Activated naive CD8-positive, alpha-beta T cell treated with anti-CD3 and anti-CD28 coated beads, Interleukin-2, amount 10 ng/mL, durations not matched to agents 7 days and 5 days (primary cell): ENCODE data around the gene ACYP1. TPM values are rescaled to one million over a fixed set of nuclear protein-coding genes. Genes with fewer than 3 reads are reported as not detected.
A peak's percentile ranks its signal among the peaks of the same experiment; 100 is the strongest.
"Not testable (repeated sequence)": the region's sequence is repeated elsewhere in the genome, so short reads cannot be mapped to it uniquely, and the experiment has no call there.

Experiments used
- ATAC-seq: fragments of 150-1000 bp; cut with Tn5 transposase; one replicate; pipeline ENCODE4 v1.10.0; 2021; ENCODE audit warnings: low read depth, moderate library complexity
- POLR2A ChIA-PET: fragments of 350-600 bp; sonication (Branson Sonifier 250); formaldehyde crosslinking; loops from one replicate; lab custom pipeline; 2021; ENCODE audit warnings: antibody characterized with exemption; lab: Charles Lee
- DNase-seq: peaks from one replicate; pipeline ENCODE4 v3.0.0; 2021
- H3K27ac Mint-ChIP-seq: one replicate; pipeline ENCODE4 v1.8.0; 2022; ENCODE audit warnings: mild to moderate bottlenecking, mixed read lengths
- H3K27me3 Mint-ChIP-seq: one replicate; pipeline ENCODE4 v1.8.0; 2022; ENCODE audit warnings: mild to moderate bottlenecking, moderate library complexity, mixed read lengths
- H3K36me3 Mint-ChIP-seq: one replicate; pipeline ENCODE4 v1.8.0; 2021; ENCODE audit warnings: mild to moderate bottlenecking, mixed read lengths
- H3K4me1 Mint-ChIP-seq: one replicate; pipeline ENCODE4 v1.8.0; 2021; ENCODE audit warnings: mixed read lengths
- H3K4me3 Mint-ChIP-seq: one replicate; pipeline ENCODE4 v1.8.0; 2022; ENCODE audit warnings: mild to moderate bottlenecking, moderate library complexity, mixed read lengths
- H3K9me3 Mint-ChIP-seq: one replicate; pipeline ENCODE4 v1.8.0; 2021; ENCODE audit warnings: mixed read lengths
- total RNA-seq, 2 experiments: library from RNA; stranded (reverse); gene quantifications; one replicate each; pipeline ENCODE4 v1.2.3, GENCODE V29; 2021

ACYP1 gene
- total RNA-seq, 2 experiments from 2014 or later: 50.7 to 54.7 TPM

DNA sequence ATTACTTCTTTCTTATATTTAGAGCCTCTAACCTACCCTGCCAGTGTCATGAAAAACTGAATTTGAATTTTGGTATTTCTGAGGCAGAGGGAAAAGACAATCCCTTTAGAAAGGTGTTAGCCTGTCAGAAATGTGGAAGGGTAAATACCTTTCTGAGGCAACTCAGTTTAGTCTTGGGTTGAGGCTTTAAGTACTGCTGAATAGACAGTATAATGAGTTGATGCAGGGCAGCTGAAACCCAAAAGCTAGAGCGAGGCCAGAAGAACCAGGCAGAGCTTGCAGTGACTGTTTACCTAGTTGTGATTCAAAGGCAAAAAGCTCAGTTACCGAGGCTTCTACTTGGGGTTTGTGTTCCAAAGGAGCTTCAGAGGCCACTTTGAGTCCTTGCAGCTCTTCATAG, 24.3 kb upstream of the ACYP1 start:
- H3K36me3 Mint-ChIP-seq: peaks cover 6% of the 10 kb centered on the region
- H3K9me3 Mint-ChIP-seq: no peaks in the 10 kb centered on the region
- POLR2A ChIA-PET: interaction anchor here (1.0 kb wide), 1 partner anchor 227 kb away, joined by 3 read pairs; no protein-coding TSS in a partner anchor
- DNase-seq: no peak
- H3K27me3 Mint-ChIP-seq: no peaks in the 10 kb centered on the region
- no peaks in the 10 kb centered on the region for H3K4me1 Mint-ChIP-seq
- H3K27ac Mint-ChIP-seq: no peak overlapping the region
- no peak overlapping the region for H3K4me3 Mint-ChIP-seq
- ATAC-seq: no peak

DNA sequence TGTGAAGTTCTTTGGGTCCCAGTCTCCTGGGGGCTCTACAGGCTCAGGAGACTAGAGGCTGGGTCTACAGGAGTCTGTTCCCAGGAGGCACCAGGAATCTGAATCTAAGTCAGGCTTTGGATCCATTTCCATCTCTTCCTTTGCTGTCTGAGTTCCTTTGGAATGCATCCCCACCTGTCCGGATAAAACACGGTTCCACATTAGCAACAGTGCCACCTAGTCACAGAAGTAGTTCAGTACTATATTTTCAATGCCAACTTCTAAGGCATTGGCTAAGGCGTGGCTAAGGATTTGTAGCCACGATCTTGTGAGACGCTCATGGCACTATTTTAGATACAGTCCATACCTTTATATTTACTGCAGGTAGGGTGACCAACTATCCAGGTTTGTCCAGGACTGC, 20.7 kb upstream of the ACYP1 start:
- peaks cover 9% of the 10 kb centered on the region for H3K36me3 Mint-ChIP-seq
- no peaks in the 10 kb centered on the region for H3K9me3 Mint-ChIP-seq
- no peaks in the 10 kb centered on the region for H3K4me1 Mint-ChIP-seq
- no peaks in the 10 kb centered on the region for H3K27me3 Mint-ChIP-seq
- no peak overlapping the region for H3K27ac Mint-ChIP-seq
- no peak for DNase-seq
- POLR2A ChIA-PET: no interaction called here
- no peak overlapping the region for H3K4me3 Mint-ChIP-seq
- ATAC-seq: no peak

DNA sequence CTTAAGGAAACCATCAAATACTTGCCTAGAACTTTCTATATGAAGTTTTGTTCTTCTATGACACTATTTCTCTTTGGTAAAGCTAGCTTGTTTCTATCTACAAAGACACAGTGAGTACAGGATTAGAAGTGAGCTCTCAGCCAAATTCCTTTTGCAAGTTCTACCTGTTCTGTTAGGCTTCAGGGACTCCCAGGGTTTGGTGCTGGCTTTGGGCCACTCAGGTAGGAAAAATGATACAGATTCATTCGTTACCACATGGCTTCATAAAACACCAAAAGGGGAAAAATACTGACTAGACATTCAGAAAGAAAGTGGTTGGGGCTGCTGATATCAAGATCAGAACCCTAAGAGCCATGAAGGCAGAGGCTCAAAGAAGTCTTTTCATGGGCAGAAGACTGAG, 19.4 kb upstream of the ACYP1 start:
- no peaks in the 10 kb centered on the region for H3K4me1 Mint-ChIP-seq
- H3K27ac Mint-ChIP-seq: no peak overlapping the region
- peaks cover 10% of the 10 kb centered on the region for H3K36me3 Mint-ChIP-seq
- H3K9me3 Mint-ChIP-seq: no peaks in the 10 kb centered on the region
- DNase-seq (no peak), ATAC-seq (no peak)
- POLR2A ChIA-PET: interaction anchor here (0.9 kb wide), 1 partner anchor 18 kb away, joined by 3 read pairs; no protein-coding TSS in a partner anchor
- H3K27me3 Mint-ChIP-seq: no peaks in the 10 kb centered on the region
- H3K4me3 Mint-ChIP-seq: no peak overlapping the region

DNA sequence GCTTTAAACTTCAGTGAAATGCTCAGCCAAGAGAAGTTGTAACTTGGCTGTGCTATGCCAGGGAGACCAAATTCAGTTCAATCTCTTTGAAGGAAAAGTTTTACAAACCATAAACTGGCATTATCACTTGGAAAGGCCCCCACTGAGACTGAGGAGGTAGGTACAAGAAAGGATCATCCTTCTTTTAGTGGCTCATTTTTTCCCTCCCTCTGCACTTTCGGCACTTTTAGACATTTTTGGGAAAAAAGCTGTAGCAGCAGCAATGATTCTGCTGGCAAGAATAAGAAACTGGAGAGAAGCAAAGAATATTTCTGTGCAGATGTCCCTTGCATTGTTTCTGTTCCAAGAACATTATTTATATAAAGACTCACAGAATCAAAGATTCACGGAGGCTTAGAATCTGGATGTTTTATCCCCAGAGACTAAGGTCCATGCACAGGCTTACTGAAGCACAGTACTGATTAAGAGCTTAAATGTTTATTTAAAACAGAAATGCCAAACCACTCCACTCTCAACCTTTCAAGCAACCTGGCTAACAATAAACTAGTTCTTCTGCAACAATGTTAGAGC, 17.9 kb upstream of the ACYP1 start:
- H3K4me3 Mint-ChIP-seq: no peak overlapping the region
- DNase-seq: no peak
- H3K36me3 Mint-ChIP-seq: peaks cover 6% of the 10 kb centered on the region
- H3K9me3 Mint-ChIP-seq: no peaks in the 10 kb centered on the region
- POLR2A ChIA-PET: no interaction called here
- no peaks in the 10 kb centered on the region for H3K4me1 Mint-ChIP-seq
- H3K27ac Mint-ChIP-seq: no peak overlapping the region
- H3K27me3 Mint-ChIP-seq: no peaks in the 10 kb centered on the region
- ATAC-seq: no peak

DNA sequence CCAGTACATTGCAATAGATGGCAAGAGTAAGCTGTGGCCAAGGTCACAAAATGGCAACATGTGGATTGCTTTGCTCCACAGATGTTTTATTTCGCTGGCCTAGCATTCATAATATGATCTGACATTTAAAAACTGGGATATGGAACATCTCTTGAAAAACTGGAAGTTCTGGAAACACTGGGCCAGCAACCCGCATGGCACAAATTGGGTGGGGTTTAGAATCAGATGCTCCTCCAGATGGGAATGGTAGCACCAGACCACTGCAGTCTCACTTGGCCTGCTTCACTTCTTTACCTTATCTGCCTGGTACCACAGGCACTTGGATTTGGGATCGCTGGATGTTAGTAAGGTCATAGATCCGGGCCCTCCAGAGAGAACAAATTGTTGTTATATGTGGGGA, 15.7 kb upstream of the ACYP1 start:
- Mint-ChIP-seq H3K27me3 (no peaks in the 10 kb centered on the region), H3K36me3 (peaks cover 6% of the 10 kb centered on the region), H3K4me3 (no peak overlapping the region), H3K9me3 (no peaks in the 10 kb centered on the region), H3K4me1 (no peaks in the 10 kb centered on the region), H3K27ac (no peak overlapping the region)
- ATAC-seq (no peak), DNase-seq (no peak)
- POLR2A ChIA-PET: no interaction called here

DNA sequence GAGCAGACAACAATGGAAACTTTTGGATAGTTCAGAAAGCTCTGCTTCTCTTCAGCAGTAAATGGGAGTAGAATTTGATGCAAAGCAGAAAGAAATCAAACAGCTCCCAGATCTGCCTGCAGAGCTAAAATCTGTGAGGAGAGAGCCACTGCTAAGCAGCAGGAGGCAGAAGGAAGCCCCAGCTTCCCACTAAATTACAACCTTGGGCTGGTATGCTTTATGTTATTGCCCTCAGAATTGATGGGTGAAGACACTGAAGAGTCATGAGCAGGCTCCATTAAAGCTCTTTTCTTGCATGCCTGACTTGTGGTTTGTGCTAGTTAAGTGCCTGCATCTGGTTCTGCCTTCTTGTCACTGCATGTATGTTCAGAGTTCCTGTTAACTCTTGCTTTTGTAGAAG, 14.0 kb upstream of the ACYP1 start:
- POLR2A ChIA-PET: interaction anchor here (0.9 kb wide), 1 partner anchor 14 kb away, joined by 5 read pairs; the partner anchor contains the start of gene ACYP1
- H3K9me3 Mint-ChIP-seq: no peaks in the 10 kb centered on the region
- H3K36me3 Mint-ChIP-seq: peaks cover 4% of the 10 kb centered on the region
- no peaks in the 10 kb centered on the region for H3K27me3 Mint-ChIP-seq
- no peak for DNase-seq
- no peak for ATAC-seq
- no peak overlapping the region for H3K4me3 Mint-ChIP-seq
- H3K27ac Mint-ChIP-seq: no peak overlapping the region
- H3K4me1 Mint-ChIP-seq: no peaks in the 10 kb centered on the region

DNA sequence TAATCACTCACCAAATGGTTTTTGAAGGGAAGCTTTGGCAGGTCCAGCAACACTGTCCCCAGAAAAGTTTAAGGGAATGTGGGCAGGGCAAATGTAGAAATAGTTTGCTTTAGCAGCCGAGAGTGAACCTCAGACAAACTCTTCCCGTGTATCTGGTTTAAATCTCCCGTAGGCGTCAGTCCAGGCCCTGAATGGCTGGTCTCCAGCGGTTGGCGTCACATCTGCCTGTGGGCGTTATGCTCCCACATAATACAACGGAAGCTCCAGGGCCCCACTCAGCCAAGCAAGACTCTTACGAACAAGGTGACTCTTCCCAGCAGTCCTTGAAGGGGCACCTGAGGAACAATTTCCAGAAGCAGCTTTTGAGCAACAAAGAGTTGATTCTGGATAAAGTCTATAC, 6.6 kb upstream of the ACYP1 start:
- POLR2A ChIA-PET: no interaction called here

DNA sequence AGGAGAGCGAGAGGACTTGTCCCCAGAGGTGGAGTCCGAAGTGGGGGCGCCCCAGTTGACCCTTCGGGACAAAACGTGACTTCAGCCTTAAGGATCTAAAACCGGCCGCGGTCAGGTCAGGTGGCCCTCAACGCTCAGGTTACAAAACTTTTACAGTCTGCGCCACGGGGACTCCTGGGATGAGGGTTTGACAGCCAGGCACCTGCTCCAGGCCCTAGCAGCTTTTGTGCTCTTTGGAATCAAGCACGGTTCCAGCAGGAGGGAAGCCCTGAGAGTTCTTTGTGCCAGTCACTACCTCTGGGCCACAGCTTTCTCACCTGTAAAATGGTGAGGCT, 6.0 kb upstream of the ACYP1 start:
- no peak overlapping the region for H3K4me3 Mint-ChIP-seq
- DNase-seq (no peak), ATAC-seq (no peak)
- no peaks in the 10 kb centered on the region for H3K27me3 Mint-ChIP-seq
- no peaks in the 10 kb centered on the region for H3K9me3 Mint-ChIP-seq
- POLR2A ChIA-PET: interaction anchor here (0.9 to 1.1 kb wide), 2 partner anchors 57 to 452 kb away, joined by 3 read pairs; partner anchors contain the start of gene NEK9
- H3K4me1 Mint-ChIP-seq: peaks cover 3% of the 10 kb centered on the region
- H3K36me3 Mint-ChIP-seq: no peaks in the 10 kb centered on the region
- peak overlapping the region; percentile 22 for H3K27ac Mint-ChIP-seq

More for the DNA sequence above, 6.6 kb upstream of the ACYP1 start:
- H3K4me3 Mint-ChIP-seq: no peak overlapping the region
- no peaks in the 10 kb centered on the region for H3K36me3 Mint-ChIP-seq
- H3K9me3 Mint-ChIP-seq: no peaks in the 10 kb centered on the region
- no peaks in the 10 kb centered on the region for H3K27me3 Mint-ChIP-seq
- ATAC-seq: no peak
- no peak overlapping the region for H3K27ac Mint-ChIP-seq
- no peak for DNase-seq
- H3K4me1 Mint-ChIP-seq: peaks cover 2% of the 10 kb centered on the region

DNA sequence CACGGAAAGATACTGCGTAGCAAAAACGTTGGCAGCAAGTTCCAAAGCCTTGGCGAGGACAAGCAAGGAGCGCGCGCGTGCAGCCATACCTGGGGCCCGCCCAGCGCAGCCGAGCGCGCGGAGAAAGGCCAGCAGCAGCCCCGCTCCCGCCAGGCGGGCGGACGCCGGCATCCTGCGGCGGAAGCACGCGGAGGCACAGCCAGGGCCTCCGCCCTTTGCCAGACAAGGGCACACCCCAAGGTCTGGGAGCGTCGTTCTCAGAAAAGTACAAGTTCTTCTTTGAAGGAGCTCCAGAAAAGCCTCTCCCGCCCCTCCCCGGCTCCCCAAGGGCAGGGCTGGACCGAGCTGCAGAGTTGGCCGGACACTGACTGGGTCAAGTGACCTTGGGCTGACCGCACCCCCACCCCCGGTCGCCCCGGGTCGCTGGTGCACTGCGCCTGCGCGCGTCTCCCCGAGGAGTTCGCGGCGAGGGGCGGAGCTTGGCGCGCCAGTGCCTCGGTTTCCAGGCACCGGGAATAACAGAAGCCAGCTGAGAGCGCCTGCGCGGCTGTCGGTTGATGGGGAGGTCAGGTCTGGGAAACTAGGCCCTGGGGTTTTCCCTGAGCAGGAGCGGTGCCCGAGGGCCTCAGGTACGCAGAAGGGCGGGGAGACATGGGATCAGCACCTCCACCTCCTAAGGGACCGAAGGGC, 5.4 kb upstream of the ACYP1 start, which contains the start of gene ZC2HC1C:
ZC2HC1C (plus strand) TSS at position 521 of the 690 bp plus-strand sequence. CDS start 933 bp downstream, outside the sequence.
- H3K27me3 Mint-ChIP-seq: no peaks in the 10 kb centered on the region
- ATAC-seq (peak; percentile 88), DNase-seq (peak; percentile 76)
- H3K27ac Mint-ChIP-seq: peak within 1 kb of the TSS; percentile 22
- H3K36me3 Mint-ChIP-seq: no peaks in the 10 kb centered on the region
- POLR2A ChIA-PET: interaction anchor here (0.9 to 1.1 kb wide), 2 partner anchors 58 to 452 kb away, joined by 3 read pairs; partner anchors contain the start of gene NEK9
- H3K9me3 Mint-ChIP-seq: no peaks in the 10 kb centered on the region
- no peak within 1 kb of the TSS for H3K4me3 Mint-ChIP-seq
- peaks cover 5% of the 10 kb centered on the region for H3K4me1 Mint-ChIP-seq

DNA sequence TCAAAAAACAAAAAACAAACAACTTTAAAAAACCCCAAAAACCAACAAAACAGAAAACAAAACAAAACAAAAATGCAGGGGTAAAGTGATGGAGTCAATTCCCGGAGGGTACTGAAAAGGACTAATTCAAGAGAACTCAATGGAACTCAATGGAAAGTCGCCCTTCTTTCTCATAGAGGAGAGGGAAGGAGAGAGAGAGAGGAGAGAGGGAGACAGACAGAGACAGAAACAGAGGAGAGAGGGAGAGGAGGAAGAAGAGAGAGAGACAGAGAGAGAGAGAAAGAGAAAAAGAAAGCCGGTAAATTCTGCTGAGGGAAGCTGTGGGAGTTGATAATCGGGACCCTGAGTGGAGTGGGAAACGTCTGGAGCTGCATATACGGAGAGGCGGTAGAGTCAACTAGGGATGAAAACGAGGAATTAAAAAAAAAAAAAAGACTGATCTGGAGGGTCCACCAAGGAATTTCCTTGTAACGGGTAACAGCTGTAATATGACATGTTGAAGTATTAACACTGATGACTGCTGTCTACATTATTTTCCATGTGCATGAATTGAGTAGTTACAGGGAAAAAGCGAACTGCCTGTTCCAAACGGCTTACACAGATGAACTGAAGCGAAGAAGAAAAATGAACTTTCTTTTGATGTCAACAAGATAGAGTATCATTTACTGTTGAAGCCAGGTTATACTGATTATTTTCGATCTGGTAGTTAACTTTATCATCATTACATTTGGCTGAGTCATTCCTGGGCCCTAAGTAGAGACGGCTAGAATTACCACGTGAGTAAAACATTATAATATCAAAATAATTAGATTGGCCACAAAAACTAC, 4.7 kb upstream of the ACYP1 start:
- Mint-ChIP-seq H3K27me3 (no peaks in the 10 kb centered on the region), H3K36me3 (peaks cover 2% of the 10 kb centered on the region), H3K9me3 (no peaks in the 10 kb centered on the region), H3K4me3 (no peak overlapping the region), H3K4me1 (peaks cover 9% of the 10 kb centered on the region), H3K27ac (no peak overlapping the region)
- DNase-seq (no peak), ATAC-seq (no peak)
- POLR2A ChIA-PET: interaction anchor here (0.9 to 1.1 kb wide), 2 partner anchors 59 to 451 kb away, joined by 3 read pairs; partner anchors contain the start of gene NEK9

DNA sequence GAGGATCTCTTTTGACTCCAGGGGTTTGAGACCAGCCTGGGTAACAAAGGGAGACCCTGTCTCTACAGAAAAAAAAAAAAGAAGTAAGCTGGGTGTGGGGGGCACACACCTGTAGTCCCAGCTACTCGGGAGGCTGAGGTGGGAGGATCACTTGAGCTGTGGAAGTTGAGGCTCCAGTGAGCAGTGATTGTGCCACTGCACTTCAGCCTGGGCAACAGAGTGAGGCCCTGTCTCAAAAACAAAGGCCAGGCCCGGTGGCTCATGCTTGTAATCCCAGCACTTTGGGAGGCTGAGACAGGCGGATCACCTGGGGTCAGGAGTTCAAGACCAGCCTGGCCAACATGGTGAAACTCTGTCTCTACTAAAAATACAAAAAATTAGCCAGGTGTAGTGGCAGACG, 3.9 kb upstream of the ACYP1 start:
- not testable (repeated sequence) for DNase-seq, ATAC-seq, H3K27me3 Mint-ChIP-seq, H3K4me3 Mint-ChIP-seq, H3K27ac Mint-ChIP-seq, H3K36me3 Mint-ChIP-seq, H3K9me3 Mint-ChIP-seq
- POLR2A ChIA-PET: interaction anchor here (0.7 kb wide), 1 partner anchor 221 kb away, joined by 3 read pairs; no protein-coding TSS in a partner anchor
- peaks cover 14% of the 10 kb centered on the region for H3K4me1 Mint-ChIP-seq

DNA sequence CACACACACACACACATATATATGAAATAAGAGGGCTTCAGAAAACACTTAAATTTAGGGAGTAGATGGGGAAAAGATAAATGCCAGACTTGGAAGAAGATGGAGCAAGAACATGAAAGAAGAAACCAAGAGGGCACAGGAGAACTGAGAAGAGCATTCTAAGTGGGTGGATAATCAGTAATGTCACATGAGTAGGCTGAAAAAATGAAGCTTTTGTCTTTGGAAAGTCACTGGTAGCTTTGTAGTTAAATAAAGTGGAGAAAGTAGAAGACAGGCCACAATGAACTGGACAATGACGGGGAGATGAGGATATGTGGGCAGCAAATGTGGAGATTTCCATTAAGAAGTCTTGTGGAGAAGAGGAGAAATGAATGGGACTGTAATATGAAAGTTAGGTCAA, 3.4 kb upstream of the ACYP1 start:
- peaks cover 2% of the 10 kb centered on the region for H3K36me3 Mint-ChIP-seq
- ATAC-seq (no peak), DNase-seq (no peak)
- no peaks in the 10 kb centered on the region for H3K27me3 Mint-ChIP-seq
- H3K4me3 Mint-ChIP-seq: no peak overlapping the region
- no peaks in the 10 kb centered on the region for H3K9me3 Mint-ChIP-seq
- H3K4me1 Mint-ChIP-seq: peaks cover 14% of the 10 kb centered on the region
- POLR2A ChIA-PET: interaction anchor here (0.7 kb wide), 1 partner anchor 221 kb away, joined by 3 read pairs; no protein-coding TSS in a partner anchor
- no peak overlapping the region for H3K27ac Mint-ChIP-seq

DNA sequence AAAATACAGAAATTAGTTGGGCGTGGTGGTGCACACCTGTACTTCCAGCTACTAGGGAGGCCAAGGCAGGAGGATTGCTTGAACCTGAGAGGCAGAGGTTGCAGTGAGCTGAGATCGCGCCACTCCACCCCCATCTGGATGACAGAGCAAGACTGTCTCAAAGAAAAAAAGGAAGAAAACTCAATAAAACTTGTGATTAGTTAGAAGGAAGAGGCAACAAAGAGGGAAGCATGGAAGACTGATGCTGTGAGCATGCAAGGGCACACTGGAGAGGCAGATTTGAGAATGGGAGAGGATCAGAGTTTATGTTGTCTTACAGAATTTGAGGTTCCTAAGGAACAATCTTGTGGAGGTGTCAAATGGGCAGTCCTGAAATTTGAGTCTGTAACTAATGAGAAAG, 2.9 kb upstream of the ACYP1 start:
- Mint-ChIP-seq H3K4me3 (no peak overlapping the region), H3K9me3 (no peaks in the 10 kb centered on the region), H3K27ac (no peak overlapping the region), H3K4me1 (peaks cover 15% of the 10 kb centered on the region), H3K36me3 (peaks cover 2% of the 10 kb centered on the region), H3K27me3 (no peaks in the 10 kb centered on the region)
- DNase-seq (no peak), ATAC-seq (no peak)
- POLR2A ChIA-PET: no interaction called here
